Erythroblast (primary cell): ENCODE results near the gene PHF21B.

ENCODE experiments used
- GATA1 ChIP-seq: IDR thresholded peaks from 2 replicates; pipeline ENCODE4 v1.6.1; 2011; ENCODE audit warnings: low read depth, mild to moderate bottlenecking, control low read depth, low read length, moderate library complexity
- POLR2A ChIP-seq: IDR thresholded peaks from 2 replicates; pipeline ENCODE4 v1.6.1; 2011; ENCODE audit warnings: mild to moderate bottlenecking, low read length

DNA sequence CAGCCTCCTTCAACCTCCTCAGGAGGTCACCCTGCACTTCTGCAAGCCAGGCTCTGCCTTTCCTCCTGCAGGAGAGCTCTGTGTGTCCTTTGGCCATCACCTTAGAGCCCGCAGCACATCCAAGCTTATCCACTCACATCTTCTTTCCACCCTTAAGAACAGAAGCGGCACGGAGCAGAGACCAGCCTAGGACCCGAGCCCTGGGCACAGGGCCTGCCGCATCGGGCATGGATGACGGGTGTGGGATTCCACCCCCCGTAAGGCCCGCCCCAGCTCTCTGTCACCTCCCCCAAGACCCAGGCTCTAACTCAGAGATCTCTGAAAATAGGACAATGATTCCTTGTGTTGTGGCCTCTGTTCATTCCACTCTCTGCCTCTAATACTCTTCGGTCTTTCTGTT lies 42.1 kb upstream of the PHF21B start:
- TF ChIP-seq POLR2A (no peak), GATA1 (no peak)
